NCI-H1417 (cell line): ENCODE data around the gene ABHD18.
"Not testable (repeated sequence)": the region's sequence is repeated elsewhere in the genome, so short reads cannot be mapped to it uniquely, and the experiment has no call there.

Source experiments
- DNase-seq, 3 experiments: peaks; one replicate each; lab custom pipeline; 2025; lab: John Stamatoyannopoulos, UW

ABHD18 gene

GRCh38 chr4:127993151-127993550 is 27.9 kb downstream of the ABHD18 start:
- no peak for DNase-seq

DNA sequence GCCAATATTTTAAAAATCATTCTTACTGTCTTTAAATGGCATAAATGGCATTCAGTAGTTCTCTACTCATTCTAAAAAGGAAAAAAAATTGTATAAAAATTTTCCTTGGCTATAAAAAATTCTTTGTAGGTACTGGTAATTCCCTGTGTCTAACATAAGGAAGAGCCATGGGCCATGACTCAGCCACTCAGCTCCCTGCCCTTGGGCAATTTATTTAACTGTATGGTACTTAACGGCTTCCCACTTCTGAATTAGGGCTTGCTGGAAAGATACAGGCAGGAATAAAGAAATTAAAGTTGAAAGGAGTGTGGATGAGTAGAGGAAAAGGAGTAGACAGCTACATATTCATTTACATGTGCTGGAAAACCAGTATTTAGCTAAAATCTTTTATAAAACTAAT is 30.6 kb downstream of the ABHD18 start:
- no peak for DNase-seq

- not testable (repeated sequence) for DNase-seq
Measured at GRCh38 chr4:127996521-127996920, 31.3 kb downstream of the ABHD18 start.

DNA sequence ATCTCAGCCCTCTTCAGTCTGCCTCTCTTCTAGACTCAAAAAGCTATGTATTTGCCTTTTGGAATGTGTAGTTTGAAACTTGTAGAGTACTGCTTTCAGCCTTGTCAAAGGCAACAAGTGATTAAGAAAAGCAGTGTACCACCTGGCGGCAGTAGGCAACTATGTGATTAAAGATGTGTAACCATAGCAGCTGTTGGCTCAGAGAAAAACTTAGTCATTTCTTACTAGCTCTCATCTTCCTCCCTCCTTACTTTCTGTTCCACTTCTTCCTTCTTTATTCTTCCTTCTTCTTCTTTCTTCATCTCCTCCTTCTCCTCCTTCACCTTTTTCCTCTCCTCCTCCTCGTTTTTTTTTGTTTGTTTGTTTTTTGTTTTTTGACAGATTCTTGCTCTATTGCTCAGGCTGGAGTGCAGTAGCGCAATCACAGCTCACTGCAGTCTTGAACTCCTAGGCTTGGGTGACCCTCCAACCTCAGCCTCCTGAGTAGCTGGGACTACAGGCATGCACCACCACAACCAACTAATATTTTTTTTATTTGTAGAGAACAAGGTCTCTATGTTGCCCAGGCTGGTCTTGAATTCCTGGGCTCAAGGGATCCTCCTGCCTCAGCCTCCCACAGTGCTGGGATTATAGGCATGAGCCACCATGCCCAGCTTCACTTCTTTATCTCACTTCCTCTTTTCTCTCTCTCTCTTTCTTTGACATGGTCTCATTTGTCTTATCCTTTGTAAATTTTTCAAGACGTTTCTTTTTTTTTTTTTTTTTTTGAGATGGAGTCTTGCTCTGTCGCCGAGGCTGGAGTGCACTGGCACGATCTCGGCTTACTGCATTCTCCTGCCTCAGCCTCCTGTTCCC is 32.6 kb downstream of the ABHD18 start:
- DNase-seq, result no peak

GRCh38 chr4:128006592-128006991 is 41.4 kb downstream of the ABHD18 start:
- no peak for DNase-seq

DNA sequence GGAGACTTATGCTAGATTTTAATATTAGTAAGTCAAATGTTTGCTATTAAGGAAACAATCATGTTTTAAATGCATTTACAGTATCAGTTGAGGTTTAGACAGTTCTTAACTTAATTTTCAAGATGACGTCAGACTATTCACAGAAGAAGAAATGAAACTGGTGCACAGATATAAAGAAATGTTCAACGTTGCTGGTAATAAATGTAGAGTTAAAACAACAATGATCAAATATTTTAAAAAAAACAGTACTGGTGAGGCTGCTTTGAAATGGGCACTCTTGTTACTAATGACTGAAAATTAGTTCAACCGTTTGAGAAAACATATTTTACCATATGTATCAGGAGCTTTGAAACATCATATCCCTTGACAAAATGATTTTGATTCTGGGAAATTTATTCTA is 44.2 kb downstream of the ABHD18 start:
- no peak for DNase-seq

GRCh38 chr4:128025319-128025718 is 60.1 kb downstream of the ABHD18 start:
- DNase-seq, result no peak

DNA sequence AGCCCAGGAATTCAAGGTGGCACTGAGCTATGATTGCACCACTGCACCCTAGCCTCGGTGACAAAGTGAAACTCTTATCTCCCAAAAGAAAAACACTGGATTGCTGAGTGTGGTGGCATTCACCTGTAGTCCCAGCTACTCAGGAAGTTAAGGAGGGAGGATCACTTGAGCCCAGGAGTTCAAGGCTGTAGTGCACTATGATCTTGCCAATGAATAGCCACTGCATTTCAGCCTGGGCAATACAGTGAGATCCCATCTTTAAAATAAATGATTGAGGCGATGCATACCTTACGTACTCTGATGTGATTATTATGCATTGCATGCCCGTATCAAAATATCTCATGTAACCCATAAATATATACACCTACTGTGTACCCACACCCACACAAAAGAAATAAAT is 64.7 kb downstream of the ABHD18 start:
- DNase-seq, result no peak

DNA sequence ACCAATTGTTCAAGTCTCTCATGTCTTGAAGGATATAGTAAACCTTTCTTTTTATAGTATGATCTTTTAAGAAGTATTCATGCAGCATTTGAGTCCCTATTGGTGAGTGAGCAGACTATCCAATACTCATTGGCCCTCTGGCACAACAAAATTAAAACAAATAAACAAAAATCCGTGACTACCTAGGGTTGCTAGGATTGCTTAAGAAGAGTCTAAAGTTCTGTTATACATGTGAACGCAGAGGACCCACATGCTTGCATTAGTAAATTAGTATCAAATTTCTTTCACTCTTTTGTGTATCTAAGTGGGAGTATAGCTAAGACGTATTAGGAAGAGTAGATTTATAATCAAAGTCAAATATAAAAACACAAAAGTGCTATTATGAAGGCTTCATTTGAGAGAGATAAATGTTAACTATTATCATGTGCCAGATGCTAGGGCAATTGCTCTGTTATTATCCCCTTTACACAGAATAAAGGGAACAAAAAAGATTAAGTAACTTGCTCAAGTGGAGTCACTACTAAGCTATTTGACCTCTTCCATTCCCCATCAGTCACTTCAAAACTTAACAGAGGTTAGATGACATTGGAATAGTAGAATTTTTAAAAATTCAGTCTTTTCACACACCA is 66.7 kb downstream of the ABHD18 start:
- DNase-seq, result peak in 2 of 3 experiments; percentile 1 to 60

- no peak for DNase-seq
Measured at GRCh38 chr4:128039568-128039967, 74.4 kb downstream of the ABHD18 start.

DNA sequence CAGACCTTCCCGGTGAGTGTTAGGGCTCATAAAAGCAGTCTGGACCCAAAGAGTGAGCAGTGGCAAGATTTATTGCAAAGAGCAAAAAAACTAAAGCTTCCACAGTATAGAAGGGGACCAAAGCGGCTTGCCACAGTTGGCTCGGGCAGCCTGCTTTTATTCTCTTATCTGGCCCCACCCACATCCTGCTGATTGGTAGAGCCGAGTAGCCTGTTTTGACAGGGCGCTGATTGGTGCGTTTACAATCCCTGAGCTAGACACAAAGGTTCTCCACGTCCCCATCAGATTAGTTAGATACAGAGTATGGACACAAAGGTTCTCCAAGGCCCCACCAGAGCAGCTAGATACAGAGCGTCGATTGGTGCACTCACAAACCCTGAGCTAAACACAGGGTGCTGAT is 81.8 kb downstream of the ABHD18 start:
- not testable (repeated sequence) for DNase-seq

GRCh38 chr4:128047514-128047913 is 82.3 kb downstream of the ABHD18 start:
- DNase-seq, result not testable (repeated sequence)

DNA sequence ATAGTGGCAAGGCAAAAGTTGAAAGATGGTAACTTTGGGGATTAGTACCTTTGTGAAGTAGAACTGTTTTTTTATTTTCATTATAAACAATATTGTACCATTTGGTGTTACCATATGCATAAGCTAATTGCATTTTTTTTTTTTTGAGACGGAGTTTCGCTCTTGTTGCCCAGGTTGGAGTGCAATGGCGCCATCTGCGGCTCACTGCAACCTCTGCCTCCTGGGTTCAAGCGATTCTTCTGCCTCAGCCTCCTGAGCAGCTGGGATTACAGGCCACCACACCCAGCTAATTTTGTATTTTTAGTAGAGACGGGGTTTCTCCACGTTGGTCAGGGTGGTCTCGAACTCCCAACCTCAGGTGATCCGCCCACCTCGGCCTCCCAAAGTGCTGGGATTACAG is 86.0 kb downstream of the ABHD18 start:
- peak in 1 of 3 experiments; percentile 29 for DNase-seq

DNA sequence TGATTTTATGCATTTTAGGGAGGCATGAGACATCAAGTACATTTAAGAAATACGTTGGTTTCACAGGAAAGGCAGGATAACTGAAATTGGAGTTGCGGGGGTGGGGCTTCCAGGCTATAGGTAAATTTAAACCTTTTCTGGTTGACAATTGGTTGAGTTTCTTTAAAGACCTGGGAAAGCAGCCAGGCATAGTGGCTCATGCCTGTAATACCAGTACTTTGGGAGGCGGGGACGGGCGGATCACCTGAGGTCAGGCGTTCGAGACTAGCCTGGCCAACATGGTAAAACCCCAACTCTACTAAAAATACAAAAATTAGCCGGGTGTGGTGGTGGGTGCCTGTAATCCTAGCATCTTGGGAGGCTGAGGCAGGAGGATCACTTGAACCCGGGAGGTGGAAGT is 89.7 kb downstream of the ABHD18 start:
- not testable (repeated sequence) for DNase-seq

DNA sequence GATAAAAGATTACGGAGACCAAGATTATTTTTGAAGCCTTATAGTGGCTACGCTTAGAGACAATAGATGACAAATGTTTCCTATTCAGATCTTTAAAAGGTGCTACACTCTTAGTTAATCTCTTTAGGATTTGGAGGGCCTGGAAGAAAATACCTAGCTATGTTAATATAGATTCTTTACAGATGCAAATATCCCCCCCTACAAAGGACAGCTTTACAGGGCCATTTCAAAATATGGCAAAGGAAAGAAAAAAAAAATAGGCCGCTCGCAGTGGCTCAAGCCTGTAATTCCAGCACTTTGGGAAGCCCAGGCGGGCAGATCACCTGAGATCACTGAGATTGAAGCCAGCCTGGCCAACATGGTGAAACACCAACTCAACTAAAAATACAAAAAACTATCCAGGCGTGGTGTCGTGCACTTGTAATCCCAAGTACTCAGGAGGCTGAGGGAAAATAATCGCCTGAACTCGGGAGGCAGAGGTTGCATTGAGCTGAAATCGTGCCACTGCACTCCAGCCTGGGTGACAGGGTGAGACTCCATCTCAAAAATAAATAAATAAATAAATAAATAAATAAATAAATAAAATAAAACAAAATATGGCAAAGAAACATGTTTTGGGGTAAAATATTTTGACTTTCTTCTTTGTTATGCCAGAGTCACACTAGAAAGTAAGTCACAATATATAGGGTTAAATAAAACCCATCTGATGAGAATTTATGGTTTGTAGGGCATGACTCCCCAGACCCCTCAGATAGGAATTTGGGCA is 90.4 kb downstream of the ABHD18 start:
- not testable (repeated sequence) for DNase-seq

- DNase-seq, result no peak
Measured at GRCh38 chr4:128056396-128056795, 91.2 kb downstream of the ABHD18 start.

DNA sequence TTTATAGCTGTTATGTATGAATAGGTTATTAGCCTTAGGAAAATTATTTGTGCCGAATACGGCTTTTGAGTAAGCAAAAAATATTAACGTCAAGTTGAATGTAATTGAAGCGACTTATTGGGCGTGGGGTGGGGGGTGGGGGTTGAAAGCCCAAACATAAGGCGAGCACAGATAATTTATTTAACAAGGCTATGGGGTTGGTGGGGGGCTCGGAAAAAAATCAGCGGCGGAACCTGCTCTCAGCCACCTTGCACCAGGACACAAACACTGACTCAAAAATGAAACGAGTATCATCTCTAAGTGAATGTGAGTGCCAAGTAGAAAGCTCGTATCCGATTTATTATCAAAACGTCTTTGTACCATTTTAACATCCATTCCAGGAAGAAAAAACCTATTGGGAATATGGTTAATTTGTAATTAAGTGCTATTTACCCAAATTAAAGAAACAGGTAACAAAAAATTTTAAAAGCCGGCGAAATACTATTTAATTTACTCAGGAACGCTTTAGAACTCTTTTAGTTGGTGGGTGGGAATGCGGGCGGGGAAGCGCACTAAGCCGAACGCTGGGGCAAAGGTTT is 95.0 kb downstream of the ABHD18 start:
- peak in 2 of 3 experiments; percentile 43 to 60 for DNase-seq

DNA sequence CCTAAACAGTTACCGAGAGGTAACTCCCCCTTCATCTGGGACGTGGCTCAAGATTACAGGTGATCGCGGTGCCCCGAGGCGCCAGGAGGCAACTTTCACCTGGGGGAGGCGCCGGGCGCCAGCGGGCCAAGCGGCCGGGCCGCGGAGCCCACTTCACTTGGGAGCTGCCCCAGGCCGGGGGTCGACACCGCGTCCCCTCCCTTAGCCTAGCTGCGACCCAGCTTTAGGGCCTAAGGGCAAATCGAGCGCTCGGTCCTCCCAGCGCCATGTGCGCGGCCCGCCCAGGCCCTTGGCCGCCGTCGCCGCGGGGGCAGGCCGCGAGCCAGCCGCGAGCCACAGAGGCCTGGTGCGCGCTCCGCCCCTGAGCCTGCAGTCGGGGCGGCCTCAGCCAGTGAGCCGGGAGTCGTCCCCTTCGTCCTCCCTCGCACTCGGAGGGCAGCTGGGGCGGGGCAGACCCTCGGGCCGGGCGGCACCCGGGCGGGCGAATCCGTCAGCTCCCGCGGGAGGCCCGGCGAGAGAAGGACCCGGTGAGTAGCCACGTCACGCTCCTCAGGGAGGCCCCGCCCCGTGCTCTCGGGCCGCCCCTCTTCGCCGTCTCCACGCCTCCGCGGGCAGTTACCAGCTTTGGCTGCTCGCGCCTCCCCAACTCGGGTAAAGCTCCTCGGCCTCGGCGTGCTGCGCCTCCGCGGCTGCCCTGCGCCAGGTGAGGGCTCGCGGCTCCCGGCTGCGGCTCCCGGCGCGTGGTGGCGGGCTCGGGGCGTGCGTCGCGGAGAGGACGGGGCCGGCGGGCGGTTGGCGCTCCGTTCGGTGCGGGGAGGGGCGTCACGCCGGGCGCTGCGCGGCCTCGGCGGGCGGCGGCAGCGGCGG is 95.7 kb downstream of the ABHD18 start, which contains the start of gene LARP1B:
LARP1B (plus strand) TSS at position 614 of the 867 bp plus-strand sequence. CDS start 13,640 bp downstream, outside the sequence.
- DNase-seq, result peak; percentile 90 to 97 (median 96)

DNA sequence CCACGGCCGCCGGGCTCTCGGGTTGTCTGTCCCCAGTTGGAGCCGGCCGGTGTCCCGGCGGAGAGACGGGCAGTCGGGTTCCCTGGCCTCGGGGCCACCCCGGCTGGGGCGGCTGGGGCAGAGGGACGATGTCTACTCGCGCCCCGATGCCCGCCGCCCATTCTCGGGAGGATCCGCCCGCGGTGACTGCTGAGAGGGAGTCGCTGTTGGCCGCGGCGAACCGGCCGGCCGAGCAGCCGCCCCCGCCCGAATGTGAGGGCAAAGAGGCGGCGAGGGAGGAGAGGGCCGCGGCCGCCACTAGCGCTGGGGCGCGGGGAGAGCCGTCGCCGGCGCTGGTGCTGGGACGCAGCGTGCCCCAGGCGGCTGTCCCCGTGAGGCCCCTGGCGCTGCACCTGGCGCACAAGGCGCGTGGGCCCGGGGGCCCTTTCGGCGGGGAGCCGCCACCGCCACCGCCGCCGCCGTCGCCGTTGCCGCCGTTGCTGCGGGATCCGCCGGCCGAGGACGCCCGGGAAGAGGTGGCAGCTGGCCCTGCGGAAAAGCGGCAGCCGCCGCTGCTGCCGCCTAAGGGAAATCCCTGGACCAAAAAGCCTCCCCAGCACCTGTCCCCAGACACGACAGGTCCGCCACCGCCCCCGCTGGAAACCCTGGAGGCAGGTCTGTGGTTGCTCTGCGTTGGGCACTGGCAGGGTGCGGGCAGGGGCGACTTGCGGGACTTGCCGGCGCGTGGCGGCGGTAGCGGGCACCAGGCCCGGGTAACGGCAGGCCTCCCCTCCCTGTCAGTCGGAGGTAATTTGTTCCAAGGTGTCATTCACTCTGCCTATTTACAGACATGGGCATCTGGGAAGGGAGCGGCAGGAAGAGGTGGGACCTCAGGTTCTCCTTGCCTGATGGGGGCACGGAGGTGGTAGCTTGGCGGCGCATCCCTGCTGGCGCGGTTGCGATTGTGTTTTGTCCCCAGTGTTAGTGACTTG is 96.6 kb downstream of the ABHD18 start:
- peak; percentile 30 to 91 (median 90) for DNase-seq

DNA sequence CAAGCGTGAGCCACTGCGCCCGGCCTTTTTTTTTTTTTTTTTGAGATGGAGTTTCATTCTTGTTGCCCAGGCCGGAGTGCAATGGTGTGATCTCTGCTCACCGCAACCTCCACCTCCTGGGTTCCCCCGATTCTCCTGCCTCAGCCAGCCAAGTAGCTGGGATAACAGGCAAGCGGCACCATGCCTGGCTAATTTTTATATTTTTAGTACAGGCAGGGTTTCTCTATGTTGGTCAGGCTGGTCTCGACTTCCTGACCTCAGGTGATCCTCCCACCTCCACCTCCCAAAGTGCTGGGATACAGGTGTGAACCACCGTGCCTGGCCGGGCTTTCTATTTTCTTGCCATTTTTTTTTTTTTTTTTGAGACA is 101.2 kb downstream of the ABHD18 start:
- not testable (repeated sequence) for DNase-seq
